Measurements from ENCODE around the gene DUOX2.
A peak's percentile ranks its signal among the peaks of the same experiment; 100 is the strongest.
"Not testable (repeated sequence)": the region's sequence is repeated elsewhere in the genome, so short reads cannot be mapped to it uniquely, and the experiment has no call there.

Gene DUOX2

DNA sequence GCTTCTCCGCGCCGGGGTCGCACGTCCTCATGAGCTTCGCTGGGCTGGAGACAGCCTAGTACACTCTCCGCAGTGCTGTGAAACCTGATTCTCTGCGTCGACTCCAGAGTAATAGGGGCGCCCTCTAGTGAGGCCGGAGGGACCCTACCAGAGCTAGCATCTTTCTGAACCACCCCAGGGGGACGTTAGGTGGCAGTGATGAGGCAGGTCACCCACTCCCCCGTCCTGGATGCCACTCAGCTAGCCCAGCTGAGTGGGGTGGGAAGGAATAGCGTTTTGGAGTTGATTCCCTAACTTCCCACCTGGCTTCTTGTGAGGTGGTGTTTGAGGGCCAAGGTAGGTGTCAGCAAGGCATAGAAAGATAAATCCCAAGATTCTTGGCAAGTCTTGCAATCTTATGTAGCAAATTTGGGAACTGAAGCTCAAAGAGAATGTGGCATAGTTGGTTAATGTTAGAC, 4.2 kb upstream of the DUOX2 start:
- peak; percentile 89 for DNase-seq

DNA sequence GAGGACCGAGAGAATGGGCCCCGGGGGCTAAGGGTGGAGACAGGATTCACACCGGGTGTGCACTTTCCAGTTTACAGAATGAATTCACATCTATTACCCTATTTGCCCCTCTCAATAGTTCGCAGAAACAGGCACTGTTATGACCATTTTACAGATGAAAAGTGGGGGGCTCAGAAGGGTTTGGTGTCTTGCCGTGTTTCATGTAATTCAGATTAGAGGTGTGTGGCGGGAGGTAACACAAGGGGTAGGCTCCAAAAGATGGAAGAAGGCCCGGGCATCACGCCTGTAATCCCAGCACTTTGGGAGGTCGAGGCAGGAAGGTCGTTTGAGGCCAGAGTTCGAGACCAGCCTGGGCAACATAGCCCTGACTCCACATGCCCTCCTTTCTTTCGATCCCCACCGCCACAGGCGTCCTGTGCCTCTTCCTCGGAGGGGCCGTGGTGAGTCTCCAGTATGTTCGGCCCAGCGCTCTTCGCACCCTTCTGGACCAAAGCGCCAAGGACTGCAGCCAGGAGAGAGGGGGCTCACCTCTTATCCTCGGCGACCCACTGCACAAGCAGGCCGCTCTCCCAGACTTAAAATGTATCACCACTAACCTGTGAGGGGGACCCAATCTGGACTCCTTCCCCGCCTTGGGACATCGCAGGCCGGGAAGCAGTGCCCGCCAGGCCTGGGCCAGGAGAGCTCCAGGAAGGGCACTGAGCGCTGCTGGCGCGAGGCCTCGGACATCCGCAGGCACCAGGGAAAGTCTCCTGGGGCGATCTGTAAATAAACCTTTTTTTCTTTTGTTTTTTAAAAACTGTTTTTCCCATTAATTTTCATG, 3.5 kb upstream of the DUOX2 start:
- no peak for DNase-seq

DNA sequence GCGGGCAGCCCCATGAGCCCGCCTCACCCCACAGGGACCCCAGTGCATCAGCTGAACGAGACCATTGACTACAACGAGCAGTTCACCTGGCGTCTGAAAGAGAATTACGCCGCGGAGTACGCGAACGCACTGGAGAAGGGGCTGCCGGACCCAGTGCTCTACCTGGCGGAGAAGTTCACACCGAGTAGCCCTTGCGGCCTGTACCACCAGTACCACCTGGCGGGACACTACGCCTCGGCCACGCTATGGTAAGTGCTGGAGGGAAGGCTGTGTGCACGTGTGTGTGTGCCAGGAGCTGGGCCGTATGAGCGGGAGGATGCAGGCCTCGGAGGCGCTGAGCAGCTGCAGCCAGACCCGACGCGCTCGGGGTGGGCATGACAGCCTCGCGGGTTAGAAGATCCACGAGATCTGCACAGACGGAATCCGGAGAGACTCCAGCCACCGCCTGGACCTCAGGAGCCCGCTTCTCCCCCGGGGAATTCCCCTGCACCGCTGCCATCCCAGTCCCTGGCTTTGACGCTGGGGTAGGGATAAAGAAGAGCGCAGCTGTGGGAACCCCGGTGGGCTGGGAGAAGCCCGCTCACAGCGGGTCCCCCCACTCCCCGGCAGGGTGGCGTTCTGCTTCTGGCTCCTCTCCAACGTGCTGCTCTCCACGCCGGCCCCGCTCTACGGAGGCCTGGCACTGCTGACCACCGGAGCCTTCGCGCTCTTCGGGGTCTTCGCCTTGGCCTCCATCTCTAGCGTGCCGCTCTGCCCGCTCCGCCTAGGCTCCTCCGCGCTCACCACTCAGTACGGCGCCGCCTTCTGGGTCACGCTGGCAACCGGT, 2.7 kb upstream of the DUOX2 start:
- DNase-seq, result no peak

DNA sequence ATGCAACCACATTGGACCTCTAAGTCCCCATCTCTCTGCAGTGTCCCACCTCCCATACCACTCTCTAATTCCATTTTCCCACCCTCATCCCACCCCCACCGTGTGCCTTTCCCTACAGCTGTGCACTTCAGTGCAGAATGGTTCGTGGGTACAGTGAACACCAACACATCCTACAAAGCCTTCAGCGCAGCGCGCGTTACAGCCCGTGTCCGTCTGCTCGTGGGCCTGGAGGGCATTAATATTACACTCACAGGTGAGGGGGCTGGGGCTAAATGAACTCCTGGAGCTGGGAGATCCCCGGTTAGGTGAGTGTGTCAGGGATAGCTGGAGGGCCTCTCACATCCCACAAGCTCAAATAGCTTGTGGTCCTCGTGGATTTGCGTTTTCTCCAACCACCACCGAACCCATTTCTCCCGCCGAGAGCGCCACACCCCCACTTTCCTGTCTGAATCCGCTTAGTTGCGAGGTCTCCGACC, 2.1 kb upstream of the DUOX2 start:
- no peak for DNase-seq

DNA sequence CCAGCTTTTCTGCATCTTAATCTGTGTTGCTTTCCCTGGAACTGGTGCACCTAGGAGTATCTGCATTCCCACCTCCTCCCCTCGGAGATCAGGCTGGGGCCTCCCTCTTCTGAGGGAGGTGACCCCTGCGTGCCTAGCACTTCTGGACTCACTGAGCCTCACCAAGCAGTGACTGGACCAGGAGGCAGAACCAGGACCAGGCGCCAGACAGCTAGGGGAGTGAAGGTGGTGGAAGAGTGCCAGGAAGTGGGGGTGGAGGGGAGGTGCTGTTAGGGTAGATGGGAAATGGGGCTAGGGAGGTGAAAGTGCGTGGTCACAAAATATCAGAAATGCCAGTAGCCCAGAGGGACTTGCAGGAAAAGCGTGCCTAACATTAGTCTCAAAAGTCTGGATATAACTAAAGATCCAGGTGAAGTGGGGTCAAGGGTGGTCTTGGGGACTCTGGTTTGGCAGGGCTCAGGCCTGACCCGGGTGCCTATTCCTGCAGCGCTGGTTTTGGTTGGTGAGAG, 1.4 kb upstream of the DUOX2 start:
- DNase-seq, result no peak

DNA sequence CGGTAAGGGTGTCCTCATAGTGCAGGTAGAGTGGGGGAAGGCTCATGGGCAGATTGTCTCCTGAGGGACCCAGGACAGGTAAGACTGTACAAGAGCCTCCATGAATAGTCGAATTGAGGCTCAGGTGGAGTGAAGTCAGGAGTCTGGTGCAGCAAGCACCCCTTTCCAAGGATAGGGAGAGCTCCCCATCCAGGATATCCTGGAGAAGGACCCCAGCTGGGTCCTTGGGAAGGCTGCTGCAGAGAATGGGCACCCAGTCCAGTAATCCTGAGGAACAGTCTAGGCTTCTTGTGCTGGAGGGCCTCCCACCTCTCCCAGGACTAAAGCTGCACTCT, 746 bp upstream of the DUOX2 start:
- DNase-seq, result no peak

DNA sequence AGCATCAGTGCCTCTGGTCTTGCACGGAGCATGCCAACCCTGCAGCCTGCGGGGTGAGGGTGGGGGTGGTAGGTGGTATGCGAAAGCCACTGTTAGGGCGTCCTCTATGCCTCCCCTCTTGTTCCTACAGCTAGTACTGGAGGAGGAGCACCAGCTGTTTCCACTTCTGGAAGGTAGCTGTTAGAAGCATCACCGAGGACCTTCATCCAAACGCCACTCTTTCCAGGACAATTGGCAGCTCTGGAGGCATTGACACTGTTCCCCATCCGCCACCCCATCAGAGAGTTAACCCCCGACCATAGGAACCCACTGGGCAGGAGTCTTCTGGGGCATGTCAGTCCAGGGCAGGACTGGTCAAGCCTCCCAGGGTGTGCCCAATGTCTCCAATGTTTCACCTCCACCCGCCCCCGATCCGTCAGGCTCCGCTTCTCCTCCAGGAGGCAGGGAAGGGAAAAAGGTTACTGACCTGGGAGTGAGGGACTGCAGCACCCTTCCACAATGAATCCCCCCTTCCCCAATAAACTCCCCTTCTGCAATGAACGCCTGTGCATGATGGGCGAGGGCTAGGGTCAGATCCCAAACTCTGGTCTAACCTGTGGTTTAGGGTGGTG, 487 bp downstream of the DUOX2 start:
- no peak for DNase-seq

DNA sequence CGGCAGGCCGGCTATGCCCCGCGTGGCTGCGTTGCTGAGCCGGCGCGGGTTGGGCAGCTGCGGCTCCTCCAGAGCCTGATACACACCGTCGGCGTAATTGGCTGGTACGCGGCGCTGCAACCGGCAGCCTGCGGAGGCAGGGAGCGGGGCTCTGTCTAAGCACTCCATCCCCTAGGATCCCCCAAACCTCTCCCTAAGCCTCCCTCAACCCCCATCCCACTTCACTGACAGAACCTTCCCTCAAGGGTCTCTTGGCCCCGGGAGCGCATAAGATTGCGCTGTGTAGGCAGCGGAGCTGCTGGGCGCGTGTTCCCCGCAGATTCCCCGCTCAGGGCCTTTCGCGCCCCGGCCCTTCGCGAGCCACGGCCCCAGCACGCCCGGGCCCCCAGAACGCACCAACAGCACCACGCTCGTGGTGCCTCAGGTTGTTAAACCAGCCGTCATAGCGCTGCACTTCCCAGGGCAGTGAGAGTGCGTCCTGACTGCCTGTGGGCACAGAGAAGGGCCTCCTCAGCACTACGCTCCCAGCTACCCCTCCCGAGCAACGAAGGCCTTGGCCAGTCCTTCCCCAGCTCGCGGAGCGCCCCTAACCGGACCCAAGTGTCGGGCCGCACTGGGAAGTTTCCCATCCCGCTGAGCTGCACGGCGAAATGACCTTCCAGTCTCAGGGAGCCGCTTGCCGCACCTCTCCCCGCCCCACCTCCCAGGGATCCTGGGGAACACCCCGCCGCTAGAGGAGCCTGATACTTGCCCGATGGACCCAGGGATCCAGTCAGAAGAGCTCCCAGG, 1.2 kb downstream of the DUOX2 start:
- no peak for DNase-seq

DNA sequence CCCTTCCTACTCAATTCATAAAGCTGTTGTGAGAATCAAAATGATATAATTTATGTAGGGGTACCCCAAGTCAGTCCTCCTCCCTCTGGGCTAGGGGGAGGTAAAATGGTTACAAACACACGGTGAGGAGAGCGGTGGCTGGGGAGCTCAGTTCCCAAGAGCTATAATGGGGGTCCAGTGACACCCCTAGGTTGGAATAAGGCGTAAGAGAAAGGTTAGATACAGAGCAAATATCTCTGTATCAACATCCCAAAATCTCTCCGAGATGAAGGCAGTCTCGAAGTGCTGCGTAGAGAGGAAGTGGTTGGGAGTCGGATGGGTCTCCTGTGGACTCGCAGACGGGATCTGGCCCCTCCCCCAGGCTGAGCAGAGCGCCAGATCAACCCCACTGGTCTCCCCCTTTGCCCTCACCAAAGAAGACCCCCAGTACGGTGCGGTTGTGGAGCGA, 1.8 kb downstream of the DUOX2 start:
- DNase-seq, result no peak

DNA sequence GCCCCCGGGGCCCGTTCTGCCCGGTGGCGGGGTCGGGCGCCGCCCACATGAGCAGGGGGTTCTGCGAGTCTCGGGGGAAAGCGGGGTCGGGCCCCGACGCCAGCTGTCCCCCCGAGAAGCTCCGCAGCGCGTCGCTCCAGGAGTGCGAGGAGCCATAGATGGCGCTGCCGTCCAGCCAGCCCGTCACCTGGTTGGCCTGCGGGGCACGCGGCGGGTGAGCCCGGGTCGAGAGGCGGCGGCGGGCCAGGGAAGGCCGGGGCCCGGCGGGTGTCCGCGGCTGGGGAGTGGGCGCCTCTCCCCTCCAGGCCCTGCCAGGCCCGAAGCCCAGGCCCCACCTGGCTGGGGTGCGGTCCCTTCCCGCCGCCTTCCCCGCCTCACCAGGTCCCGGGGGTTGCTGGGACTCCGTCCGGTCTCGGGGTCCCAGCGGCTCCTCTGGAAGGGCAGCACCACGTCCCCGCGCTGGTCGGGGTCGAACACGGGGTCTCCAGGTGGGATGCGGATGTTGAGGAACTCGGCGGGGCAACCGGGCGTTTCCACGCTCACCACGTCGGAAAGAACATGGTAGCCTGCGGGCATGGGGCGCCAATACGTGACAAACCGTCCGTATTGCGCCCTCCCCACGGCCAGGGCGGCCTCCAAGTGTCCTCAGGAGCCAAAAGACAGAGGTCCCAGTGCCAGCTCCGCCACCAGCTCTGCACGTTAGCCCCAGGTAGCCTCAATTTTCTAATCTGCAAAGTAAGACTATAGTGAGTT, 2.4 kb downstream of the DUOX2 start:
- DNase-seq, result no peak

DNA sequence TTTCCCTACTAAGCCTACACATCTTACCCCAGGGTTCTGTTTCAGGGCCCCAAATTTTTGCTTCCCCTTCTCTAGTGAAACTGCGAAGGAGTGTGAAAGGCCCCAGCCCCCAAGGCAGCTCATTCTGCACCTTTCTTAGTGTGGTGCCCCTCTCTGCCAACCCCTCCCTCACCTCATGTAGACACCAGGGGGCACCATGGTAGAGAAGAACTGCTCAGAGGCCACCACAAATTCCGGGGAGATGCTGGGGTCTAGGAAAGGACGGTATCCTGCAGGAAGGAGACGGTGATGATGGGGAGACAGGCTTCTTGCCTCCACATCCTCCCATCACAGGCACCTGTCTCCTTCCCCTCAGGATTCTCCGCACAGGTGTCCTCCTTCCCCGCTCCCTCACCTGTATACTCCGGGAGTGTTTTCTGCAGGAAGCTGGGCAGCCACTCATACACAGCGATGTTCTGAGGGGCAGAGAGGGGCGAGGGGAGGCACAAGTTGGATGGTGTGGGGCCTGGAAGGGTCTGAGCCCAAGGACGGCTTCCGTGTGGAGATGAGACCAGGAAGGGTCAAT, 3.6 kb downstream of the DUOX2 start:
- DNase-seq, result no peak

DNA sequence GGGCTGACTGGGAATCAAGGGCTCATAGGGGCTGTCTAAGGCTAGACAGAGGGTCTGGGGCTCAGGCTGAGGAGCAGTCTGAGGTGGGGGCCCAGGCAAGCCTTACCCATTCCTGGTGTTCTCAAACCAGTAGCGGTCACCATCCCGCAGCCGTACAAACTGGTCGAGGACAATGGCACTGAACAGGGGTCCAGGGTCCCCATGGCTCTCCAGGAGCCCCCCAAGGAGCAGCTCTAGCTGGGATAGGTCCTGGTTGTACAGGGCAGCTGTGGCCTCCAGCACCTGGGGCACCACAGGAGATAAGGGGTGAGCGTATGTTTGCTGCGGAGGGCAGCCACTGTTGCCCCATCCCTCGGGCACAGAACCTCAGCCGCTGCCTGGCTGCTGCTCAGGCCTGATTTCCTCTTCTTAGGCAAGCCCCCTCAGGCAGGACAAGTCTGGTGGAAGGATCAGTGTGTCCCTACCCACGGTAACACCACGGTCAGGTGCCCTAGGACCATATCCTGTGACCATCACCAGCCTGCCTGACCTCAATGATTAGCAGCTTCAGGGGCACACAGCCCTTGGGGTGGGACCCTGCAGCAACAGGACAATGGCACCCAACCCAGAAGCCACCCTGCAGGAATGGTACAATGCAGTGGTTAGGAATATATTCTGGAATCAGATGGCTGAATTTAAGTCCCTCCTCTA, 5.9 kb downstream of the DUOX2 start:
- DNase-seq, result no peak

DNA sequence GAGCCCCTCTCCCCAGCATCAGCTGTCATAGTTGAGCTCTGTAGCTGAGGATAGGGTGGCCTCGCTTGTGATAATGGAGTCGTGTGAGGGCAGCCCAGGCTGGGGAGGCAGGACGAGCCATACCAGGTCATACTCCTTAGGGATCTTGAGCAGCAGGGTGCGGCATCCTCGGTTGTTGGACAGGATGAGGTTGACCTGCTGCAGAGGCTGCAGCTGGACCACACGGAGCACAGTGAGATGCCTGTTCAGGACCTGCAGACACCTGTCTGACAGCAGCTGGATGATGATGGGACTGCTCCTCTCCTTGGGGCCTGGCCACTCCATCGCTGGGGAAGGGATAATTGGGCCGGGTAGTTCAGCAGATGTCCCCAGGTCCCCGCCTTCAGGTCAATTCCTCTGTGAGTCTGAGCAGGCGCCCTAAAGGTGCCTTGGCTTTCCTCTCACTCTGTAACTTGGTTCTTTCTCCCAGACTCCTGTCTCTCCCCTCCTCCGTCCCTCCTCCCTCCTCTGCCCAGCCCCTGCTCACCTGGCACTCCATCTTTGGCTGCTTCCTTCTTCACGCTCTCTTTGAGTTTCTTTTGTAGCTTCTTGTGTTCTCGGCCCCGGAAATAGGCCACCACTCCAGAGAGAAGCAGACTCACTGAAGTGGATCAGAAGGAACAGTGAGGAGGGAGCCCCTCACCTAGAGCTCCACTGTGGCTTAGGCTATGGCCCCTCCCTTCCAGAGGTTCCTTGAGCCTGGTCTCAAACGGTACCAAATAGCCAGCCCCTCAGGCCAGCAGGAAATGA, 7.8 kb downstream of the DUOX2 start:
- no peak for DNase-seq

DNA sequence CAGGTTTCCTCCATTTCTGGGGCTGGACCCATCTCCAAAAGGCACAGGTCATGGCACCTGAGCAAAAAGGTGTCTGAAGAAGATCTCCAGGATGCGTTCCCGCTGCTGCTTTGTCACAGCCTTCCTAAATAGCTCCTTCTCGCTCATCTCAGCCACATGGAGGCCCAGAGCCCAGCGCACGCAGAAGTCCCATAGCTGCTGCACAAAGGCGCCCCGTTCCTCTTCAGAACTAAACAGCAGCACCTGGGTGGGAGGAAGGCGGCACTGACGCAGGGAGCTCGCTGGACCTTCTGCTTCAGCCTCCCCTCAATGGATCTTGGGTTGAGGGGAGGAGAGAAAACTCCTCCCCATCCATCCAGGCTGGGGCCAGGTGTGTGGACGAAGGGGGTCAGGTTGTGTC, 8.4 kb downstream of the DUOX2 start:
- no peak for DNase-seq

DNA sequence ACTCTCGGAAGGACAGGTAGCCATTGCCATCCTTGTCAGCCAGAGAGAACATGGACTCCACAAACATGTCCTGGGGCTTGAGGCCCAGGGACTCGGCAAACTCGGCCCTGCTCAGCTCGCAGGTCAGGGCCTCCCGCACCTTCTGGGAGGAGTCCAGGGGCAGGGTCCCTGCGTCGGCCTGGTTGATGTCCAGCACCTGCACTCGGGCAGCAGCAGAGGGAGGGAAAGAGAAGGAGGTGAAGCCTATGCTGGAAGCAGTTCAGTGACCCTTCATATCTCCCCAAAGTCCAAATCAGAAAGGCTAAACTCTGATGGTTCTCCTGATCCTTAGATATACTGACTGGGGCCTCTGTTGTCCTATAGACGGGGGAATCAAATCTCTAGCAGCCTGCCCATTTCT, 9.8 kb downstream of the DUOX2 start:
- not testable (repeated sequence) for DNase-seq

DNA sequence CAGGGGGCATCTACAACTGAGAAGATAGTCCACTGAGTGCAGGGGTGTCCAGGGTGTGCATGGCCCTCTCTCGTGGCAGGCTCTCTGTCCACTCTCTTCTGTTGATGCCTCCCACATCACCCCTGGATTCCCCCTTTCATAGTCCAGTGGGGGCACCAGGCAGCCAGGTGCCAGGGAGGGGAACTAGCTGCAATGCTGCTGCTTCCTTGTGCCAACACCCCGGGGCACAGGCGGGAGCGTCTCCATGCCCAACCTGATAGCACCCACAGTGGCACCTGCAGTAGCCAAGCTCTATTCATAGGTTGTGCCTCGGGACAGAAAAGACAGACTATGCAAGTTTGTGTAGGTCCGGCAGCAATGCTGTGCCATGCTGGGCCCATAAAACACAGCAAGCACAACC, 11.7 kb downstream of the DUOX2 start:
- DNase-seq, result no peak

DNA sequence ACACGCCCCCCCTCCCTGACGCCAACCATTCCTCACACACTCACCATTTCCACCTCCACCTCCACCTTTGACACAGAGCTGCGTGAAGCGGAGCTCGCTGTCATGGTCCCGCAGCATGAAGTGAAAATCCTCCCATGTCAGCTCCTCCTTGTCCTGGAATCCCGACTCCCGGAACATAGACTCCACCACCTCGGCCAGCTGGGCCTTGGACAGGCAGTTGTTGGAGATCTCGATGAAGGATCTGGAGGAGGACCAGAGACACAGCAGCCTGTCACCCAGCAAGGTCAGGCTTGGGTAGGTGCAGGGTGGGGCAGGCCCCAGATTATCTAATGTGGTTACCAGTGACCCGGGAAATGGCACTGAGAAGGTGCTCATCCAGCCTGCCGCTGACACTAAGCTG, 12.2 kb downstream of the DUOX2 start:
- no peak for DNase-seq

DNA sequence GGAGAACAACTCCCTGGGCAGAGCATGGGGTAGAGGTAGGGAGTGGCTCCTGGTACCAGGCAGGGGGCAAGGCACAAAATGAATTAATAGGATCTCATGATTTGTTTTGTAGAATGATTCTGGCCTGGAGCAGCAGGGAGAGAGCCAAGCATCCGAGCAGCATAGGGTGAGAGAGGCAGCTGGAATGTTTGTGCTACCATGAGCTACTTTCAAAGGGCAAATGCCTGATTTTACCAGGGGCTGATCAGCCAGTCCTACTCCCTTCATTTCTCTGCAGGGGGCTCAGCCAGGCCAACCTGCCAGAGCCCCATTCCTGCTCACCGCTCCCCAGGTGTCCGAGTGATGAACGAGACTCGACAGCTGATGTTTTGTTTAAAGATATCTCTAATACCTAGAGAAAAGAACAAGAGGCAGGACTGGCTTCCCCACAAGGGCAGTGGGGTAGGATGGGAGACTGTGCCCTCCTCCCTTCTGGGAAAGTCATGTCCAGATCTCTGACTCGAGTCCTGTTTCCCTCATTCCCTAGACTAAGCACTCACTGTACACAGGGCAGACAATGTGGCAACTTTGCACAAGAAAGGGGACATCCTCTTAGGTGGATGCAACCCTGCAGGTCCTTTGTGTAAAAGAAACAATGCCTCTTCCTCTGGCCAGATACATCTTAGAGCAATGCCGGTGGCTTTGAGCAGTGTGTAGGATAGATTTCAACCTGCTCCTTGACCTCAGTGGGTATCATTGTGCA, 12.9 kb downstream of the DUOX2 start:
- DNase-seq, result no peak

DNA sequence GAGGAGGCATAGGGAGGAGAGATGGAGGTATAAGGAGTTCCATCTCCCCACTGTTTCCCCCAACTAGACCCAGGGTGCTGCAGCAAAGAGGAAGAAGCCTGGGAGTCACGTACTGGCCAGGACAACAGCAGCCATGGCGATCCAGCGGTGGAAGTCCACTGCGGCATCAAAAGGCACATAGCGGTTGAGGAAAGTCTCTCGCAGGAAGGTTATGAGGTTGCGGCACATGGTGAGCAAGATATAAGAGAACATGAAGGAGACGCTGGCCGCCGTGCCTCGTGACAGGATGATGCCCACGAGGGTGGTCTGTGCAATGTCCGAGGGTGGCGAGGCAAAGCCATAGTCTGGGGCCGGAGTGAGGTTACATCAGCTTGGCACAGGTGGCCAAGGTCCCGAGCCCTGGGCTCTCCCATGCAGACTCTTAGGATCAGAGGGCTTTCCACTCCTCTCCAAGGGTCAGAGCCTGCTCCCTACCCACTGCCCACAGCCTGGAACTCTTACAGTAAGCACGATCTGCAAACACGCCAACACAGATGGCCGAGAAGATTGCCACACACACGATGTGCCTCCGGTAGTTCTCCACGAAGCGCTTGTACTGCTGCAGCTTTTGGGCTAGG, 14.3 kb downstream of the DUOX2 start:
- no peak for DNase-seq

All from fibroblast of upper back skin (primary cell).